8988T (cell line): ENCODE results near the gene RAPGEF5.
"Not testable (repeated sequence)": the region's sequence is repeated elsewhere in the genome, so short reads cannot be mapped to it uniquely, and the experiment has no call there.

ENCODE experiments used
- DNase-seq: peaks from one replicate; pipeline ENCODE4 v3.0.0; 2011

RAPGEF5 gene

GRCh38 chr7:22109761-22110160, 247.2 kb downstream of the RAPGEF5 start:
- DNase-seq: no peak

GRCh38 chr7:22108151-22108845, 248.7 kb downstream of the RAPGEF5 start:
- no peak for DNase-seq

- no peak for DNase-seq
Measured at GRCh38 chr7:22105550-22105949, 251.4 kb downstream of the RAPGEF5 start.

DNA sequence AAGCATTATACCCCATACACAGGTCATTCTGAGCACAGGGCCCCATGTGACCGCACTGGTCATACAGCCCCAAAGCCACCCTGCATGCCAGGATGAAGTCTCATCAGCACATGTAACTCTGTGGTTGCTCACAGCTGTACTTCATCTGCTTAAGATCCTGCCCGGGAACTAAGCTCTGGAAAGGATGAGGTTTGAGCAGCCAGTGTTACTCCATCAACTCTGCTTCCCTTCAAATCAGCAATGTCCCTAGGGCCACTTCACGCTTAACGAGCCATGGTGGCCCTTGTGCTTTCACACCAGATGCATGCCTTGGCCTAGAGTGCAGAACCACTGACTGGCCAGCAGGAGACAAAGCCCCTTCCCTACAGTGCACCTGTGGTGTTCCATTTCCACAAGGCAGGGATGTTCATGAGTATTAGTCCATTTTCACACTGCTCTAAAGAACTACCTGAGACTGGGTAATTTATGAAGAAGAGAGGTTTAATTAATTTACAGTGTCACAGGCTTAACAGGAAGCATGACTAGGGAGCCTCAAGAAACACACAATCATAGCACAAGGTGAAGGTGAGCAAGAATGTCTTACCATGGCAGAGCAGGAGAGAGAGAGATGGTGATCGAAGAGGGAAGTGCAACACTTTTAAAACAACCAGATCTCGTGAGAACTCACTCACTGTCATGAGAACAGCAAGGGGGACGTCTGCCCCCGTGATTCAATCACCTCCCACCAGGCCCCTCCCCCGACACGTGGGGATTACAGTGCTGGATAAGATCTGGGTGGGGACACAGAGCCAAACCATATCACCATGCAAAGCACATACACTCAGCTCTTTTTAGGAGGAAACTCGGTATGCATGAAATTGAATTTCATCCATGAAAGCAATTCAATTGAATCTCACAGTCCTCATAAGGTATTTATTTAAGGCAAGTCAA, 262.3 kb downstream of the RAPGEF5 start:
- DNase-seq: no peak

GRCh38 chr7:22093936-22094335, 263.0 kb downstream of the RAPGEF5 start:
- no peak for DNase-seq

GRCh38 chr7:22093001-22093400, 264.0 kb downstream of the RAPGEF5 start:
- no peak for DNase-seq

- not testable (repeated sequence) for DNase-seq
Measured at GRCh38 chr7:22090958-22091525, 265.9 kb downstream of the RAPGEF5 start.

DNA sequence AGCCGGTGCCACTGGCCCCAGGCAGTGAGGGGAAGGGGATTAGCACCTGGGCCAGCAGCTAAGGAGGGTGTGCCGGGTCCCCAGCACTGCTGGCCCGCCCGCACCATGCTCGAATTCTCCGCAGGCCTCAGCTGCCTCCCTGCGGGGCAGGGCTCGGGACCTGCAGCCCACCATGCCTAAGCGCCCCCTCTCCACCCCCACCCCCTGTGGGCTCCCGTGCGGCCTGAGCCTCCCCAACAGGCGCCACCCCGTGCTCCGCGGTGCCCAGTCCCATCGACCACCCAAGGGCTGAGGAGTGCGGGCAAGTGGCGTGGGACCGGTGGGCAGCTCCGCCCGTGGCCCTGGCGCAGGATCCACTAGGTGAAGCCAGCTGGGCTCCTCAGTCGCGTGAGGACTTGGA, 266.4 kb downstream of the RAPGEF5 start:
- no peak for DNase-seq

DNA sequence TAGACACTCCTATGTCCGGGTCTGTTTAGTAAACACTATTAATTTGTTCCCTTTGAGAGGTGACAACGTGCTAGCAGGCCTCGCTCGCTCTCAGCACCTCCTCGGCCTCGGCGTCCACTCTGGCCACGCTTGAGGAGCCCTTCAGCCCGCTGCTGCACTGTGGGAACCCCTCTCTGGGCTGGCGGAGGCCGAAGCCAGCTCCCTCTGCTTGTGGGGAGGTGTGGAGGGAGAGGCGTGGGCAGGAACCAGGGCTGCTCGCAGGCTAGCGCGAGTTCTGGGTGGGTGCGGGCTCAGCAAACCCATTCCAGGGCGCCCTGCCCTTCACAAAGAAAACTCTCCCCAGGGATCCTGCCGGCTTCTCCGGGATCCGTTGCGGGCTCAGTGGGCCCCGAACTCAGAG, 266.8 kb downstream of the RAPGEF5 start:
- no peak for DNase-seq

DNA sequence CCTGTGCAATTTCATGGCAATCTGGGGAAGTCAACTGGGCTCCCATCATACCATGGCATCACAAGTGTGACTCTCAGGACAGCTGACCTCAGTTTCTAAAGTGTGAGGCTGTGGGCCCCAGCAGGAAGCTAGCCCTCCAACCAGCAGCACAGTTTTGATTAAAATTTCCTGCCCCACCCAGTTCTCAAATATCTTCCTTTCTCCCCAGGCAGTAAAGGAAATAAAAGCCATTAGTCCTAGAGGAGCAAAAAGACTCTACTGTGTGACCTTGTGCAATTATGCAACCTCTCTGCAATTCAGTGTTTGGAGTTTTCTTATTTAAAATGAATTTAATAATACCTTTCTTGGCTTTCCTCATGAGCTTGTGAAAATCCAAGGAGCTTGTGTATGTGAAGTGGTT, 268.1 kb downstream of the RAPGEF5 start:
- no peak for DNase-seq

- no peak for DNase-seq
Measured at GRCh38 chr7:22087861-22088260, 269.1 kb downstream of the RAPGEF5 start.

- DNase-seq: no peak
Measured at GRCh38 chr7:22083704-22084240, 273.2 kb downstream of the RAPGEF5 start.

DNA sequence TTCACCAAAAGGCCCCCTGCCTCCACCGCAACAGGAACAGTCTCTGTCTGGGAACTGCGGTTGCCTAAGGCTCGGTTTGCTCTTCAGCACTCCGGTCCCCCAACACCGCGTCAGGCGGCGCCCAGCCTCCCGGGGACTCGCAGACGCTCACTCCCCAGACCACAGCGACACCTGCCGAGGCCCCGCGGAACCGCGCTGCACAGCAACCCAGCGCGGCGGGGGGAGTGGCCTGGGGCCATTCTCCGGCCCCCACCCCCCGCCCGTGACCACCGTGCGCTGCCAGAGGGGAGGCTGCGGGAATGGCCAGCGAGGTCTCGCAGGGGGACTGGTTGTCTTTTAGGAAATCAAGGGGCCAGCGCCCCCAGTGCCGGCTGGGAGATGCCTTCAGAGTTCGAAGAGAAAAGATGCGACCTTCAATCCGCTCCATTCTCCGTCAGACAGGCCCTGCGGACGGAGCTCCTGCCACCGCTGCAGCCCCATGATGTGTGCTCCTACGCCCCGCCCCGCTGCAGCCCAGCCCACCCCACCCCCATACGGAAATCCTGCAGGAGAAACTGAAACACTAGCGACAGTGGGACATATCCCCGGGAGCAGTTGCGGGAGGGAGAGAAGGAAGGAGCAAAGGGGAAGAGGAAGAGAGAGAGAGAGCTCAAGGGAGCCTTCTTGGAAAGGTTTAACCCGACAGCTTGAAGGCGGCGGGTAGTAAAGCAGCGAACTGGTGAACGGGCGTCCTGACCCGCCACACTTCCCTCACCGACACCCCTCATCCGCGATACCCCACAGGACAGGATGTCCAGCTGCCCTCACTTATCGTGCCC, 273.9 kb downstream of the RAPGEF5 start:
- peak; percentile 46 for DNase-seq

GRCh38 chr7:22082553-22082885, 274.4 kb downstream of the RAPGEF5 start:
- no peak for DNase-seq

- not testable (repeated sequence) for DNase-seq
Measured at GRCh38 chr7:22080219-22080618, 276.7 kb downstream of the RAPGEF5 start.

- DNase-seq: not testable (repeated sequence)
Measured at GRCh38 chr7:22078872-22079271, 278.1 kb downstream of the RAPGEF5 start.

DNA sequence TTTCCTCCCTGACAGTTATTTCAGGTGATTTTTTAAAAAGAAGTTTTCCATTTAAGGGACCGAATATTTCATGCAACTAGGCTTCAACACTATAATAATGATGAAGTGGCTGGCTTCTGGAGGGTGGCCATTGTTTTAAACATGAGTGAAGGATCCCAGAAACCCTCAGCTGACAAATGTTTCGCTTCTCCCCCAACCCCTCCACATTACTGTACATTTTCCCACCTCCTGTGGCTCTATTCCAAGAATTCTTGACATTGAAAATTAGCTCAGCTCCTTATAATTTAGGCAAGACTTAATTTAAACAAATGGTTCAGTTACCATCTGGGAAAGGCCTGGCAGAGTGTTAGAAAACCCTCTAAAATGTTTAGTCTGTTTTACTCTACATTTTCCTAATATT, 281.4 kb downstream of the RAPGEF5 start:
- no peak for DNase-seq

GRCh38 chr7:22074897-22075296, 282.1 kb downstream of the RAPGEF5 start:
- DNase-seq: no peak
